Effector memory CD8-positive, alpha-beta T cell (primary cell): ENCODE data around the gene TTC1.

Experiments
- ATAC-seq: fragments of 150-1000 bp; cut with Tn5 transposase; replicated peaks from 2 replicates; pipeline ENCODE4 v1.10.0; 2021; ENCODE audit warnings: mild to moderate bottlenecking, moderate library complexity
- DNase-seq, 3 experiments: peaks; one replicate each; pipeline ENCODE4 v3.0.0; 2021
- H3K27ac Mint-ChIP-seq, 2 donors: one replicate each; pipeline ENCODE4 v1.8.0; 2022; ENCODE audit warnings: mild to moderate bottlenecking in 2 of 2, mixed read lengths in 2 of 2, moderate library complexity in 2 of 2
- H3K27me3 Mint-ChIP-seq, 2 donors: one replicate each; pipeline ENCODE4 v1.8.0; 2022; ENCODE audit warnings: mixed read lengths in 2 of 2
- H3K36me3 Mint-ChIP-seq: one replicate; pipeline ENCODE4 v1.8.0; 2022; ENCODE audit warnings: mild to moderate bottlenecking, moderate library complexity, mixed read lengths; ENCODE audit not compliant: insufficient read depth
- H3K4me1 Mint-ChIP-seq, 2 donors: one replicate each; pipeline ENCODE4 v1.8.0; 2022; ENCODE audit warnings: low read depth in 2 of 2, mixed read lengths in 2 of 2
- H3K4me3 Mint-ChIP-seq, 2 donors: one replicate each; pipeline ENCODE4 v1.8.0; 2022; ENCODE audit warnings: mild to moderate bottlenecking in 2 of 2, mixed read lengths in 2 of 2, moderate library complexity in 2 of 2
- H3K9me3 Mint-ChIP-seq, 2 donors: one replicate each; pipeline ENCODE4 v1.8.0; 2022; ENCODE audit warnings: mixed read lengths in 2 of 2

Gene TTC1

GRCh38 chr5:160039810-160040470 lies 31.0 kb downstream of the TTC1 start:
- Mint-ChIP-seq H3K9me3 (no peaks in the 10 kb centered on the region), H3K4me1 (peaks cover 0 to 3% of the 10 kb centered on the region in 2 donors), H3K4me3 (no peak overlapping the region), H3K27ac (no peak overlapping the region), H3K27me3 (no peaks in the 10 kb centered on the region), H3K36me3 (peaks cover 56% of the 10 kb centered on the region)
- ATAC-seq, result no peak
- no peak for DNase-seq

GRCh38 chr5:160040471-160040835 lies 31.5 kb downstream of the TTC1 start:
- Mint-ChIP-seq H3K4me3 (no peak overlapping the region), H3K27ac (no peak overlapping the region), H3K9me3 (no peaks in the 10 kb centered on the region), H3K4me1 (peaks cover 0 to 3% of the 10 kb centered on the region in 2 donors), H3K27me3 (no peaks in the 10 kb centered on the region), H3K36me3 (peaks cover 52% of the 10 kb centered on the region)
- ATAC-seq (no peak), DNase-seq (no peak)

GRCh38 chr5:160042671-160043070 lies 33.7 kb downstream of the TTC1 start:
- no peak overlapping the region for H3K27ac Mint-ChIP-seq
- ATAC-seq (no peak), DNase-seq (no peak)
- H3K4me3 Mint-ChIP-seq, result no peak overlapping the region
- H3K36me3 Mint-ChIP-seq, result peaks cover 38% of the 10 kb centered on the region
- H3K9me3 Mint-ChIP-seq, result no peaks in the 10 kb centered on the region
- H3K4me1 Mint-ChIP-seq, result peaks cover 2 to 7% of the 10 kb centered on the region in 2 donors
- H3K27me3 Mint-ChIP-seq, result no peaks in the 10 kb centered on the region

GRCh38 chr5:160044391-160044804 lies 35.5 kb downstream of the TTC1 start:
- H3K9me3 Mint-ChIP-seq, result no peaks in the 10 kb centered on the region
- ATAC-seq, result no peak
- H3K27me3 Mint-ChIP-seq, result no peaks in the 10 kb centered on the region
- no peak overlapping the region for H3K27ac Mint-ChIP-seq
- peaks cover 39% of the 10 kb centered on the region for H3K36me3 Mint-ChIP-seq
- no peak overlapping the region for H3K4me3 Mint-ChIP-seq
- no peak for DNase-seq
- H3K4me1 Mint-ChIP-seq, result peaks cover 2 to 4% of the 10 kb centered on the region in 2 donors

GRCh38 chr5:160044967-160045366 lies 36.0 kb downstream of the TTC1 start:
- Mint-ChIP-seq H3K9me3 (no peaks in the 10 kb centered on the region), H3K4me1 (peaks cover 2 to 4% of the 10 kb centered on the region in 2 donors), H3K27ac (peak overlapping the region in 1 of 2 donors; percentile 38), H3K27me3 (no peaks in the 10 kb centered on the region), H3K4me3 (no peak overlapping the region), H3K36me3 (peaks cover 45% of the 10 kb centered on the region)
- DNase-seq (no peak), ATAC-seq (no peak)

DNA sequence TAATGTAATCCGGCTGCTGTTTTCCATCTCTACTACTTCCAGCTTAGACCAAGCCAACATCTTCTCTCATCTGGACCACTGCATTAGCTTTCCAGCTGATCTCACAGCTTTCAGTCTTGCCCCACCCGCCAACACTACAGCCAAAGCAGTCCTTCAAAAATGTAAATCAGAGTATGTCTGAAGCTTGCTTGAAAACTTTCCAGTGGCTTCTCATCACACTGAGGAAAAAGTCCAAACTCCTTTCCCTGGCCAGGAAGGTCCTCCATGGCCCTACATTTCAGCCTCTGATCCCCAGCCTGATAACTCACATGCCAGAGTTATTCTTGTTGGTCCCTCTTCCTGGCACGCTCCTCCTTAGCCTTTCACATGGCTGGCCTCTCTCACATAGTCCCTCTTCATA lies 38.5 kb downstream of the TTC1 start:
- Mint-ChIP-seq H3K27me3 (no peaks in the 10 kb centered on the region), H3K4me3 (no peak overlapping the region), H3K4me1 (peaks cover 2 to 4% of the 10 kb centered on the region in 2 donors), H3K27ac (peak overlapping the region in 1 of 2 donors; percentile 72), H3K36me3 (peaks cover 64% of the 10 kb centered on the region), H3K9me3 (no peaks in the 10 kb centered on the region)
- ATAC-seq, result no peak
- no peak for DNase-seq

GRCh38 chr5:160048131-160048530 lies 39.2 kb downstream of the TTC1 start:
- ATAC-seq (no peak), DNase-seq (no peak)
- Mint-ChIP-seq H3K36me3 (peaks cover 71% of the 10 kb centered on the region), H3K4me1 (peaks cover 2 to 4% of the 10 kb centered on the region in 2 donors), H3K27me3 (no peaks in the 10 kb centered on the region), H3K4me3 (no peak overlapping the region), H3K27ac (no peak overlapping the region), H3K9me3 (no peaks in the 10 kb centered on the region)

DNA sequence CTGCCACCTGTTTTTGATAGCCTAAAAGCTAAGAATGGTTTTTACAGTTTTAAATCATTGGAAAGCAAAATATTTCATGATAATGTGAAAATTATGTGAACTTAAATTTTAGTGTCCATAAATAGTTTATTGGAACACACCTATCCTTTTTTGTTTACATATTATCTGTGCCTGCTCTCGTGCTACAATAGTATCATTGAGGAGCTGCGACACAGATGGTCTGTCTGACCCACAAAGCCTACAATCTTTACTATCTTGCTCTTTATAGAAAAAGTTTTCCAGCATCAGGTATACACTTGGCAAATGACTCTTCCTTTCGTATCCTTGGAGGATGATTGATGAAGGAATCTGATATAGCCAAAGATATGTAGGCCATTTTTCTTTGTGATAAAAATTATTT lies 40.2 kb downstream of the TTC1 start:
- H3K9me3 Mint-ChIP-seq, result no peaks in the 10 kb centered on the region
- peaks cover 2 to 4% of the 10 kb centered on the region in 2 donors for H3K4me1 Mint-ChIP-seq
- peak overlapping the region; percentile 46 to 68 for H3K27ac Mint-ChIP-seq
- no peaks in the 10 kb centered on the region for H3K27me3 Mint-ChIP-seq
- no peak overlapping the region for H3K4me3 Mint-ChIP-seq
- ATAC-seq, result no peak
- DNase-seq, result no peak
- H3K36me3 Mint-ChIP-seq, result peaks cover 75% of the 10 kb centered on the region

DNA sequence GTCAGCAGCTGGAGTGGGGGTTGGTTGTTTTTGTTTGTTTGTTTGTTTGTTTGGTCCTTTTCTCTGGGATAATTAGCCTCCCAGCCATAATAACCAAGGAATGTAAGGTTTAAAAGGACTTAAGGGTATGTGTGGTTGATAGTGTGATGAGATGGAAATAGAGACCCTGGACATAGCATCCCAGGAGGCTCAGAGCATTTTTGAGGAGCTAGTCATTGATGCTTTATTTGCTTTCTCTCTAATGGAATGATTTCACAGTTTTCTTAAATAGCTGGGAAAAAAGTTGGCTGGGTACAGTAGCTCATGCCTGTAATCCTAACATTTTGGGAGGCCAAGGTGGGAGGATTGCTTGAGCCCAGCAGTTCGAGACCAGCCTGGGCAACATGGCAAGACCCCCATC lies 45.1 kb downstream of the TTC1 start:
- Mint-ChIP-seq H3K27ac (peak overlapping the region in 1 of 2 donors; percentile 62), H3K9me3 (no peaks in the 10 kb centered on the region), H3K27me3 (no peaks in the 10 kb centered on the region), H3K36me3 (peaks cover 66% of the 10 kb centered on the region), H3K4me3 (no peak overlapping the region), H3K4me1 (no peaks in the 10 kb centered on the region)
- ATAC-seq (no peak), DNase-seq (no peak)

DNA sequence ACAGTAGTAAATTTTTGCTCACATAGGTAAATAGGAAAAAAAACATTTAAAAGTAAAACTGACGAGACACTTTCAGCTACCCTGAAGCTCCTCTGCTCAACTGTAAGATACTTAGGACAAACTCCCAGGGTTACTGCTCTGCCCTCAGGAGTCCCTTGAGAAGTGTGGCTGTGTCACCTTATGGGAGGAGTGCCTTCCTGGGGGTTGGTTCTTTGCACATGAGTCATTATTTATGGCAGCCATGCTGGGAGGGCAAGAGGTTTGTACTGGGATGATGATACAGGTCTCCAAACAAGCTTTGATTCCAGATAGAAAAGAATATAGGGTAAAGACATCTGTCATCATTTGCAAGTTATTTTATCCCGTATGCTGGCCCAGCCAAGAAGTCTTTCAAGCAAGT lies 45.9 kb downstream of the TTC1 start:
- Mint-ChIP-seq H3K4me1 (no peaks in the 10 kb centered on the region), H3K27ac (peak overlapping the region in 1 of 2 donors; percentile 62), H3K9me3 (no peaks in the 10 kb centered on the region), H3K4me3 (no peak overlapping the region), H3K27me3 (no peaks in the 10 kb centered on the region), H3K36me3 (peaks cover 58% of the 10 kb centered on the region)
- no peak for DNase-seq
- ATAC-seq, result no peak

- DNase-seq (no peak), ATAC-seq (no peak)
- H3K27me3 Mint-ChIP-seq, result no peaks in the 10 kb centered on the region
- no peak overlapping the region for H3K4me3 Mint-ChIP-seq
- peak overlapping the region in 1 of 2 donors; percentile 68 for H3K27ac Mint-ChIP-seq
- H3K9me3 Mint-ChIP-seq, result no peaks in the 10 kb centered on the region
- H3K4me1 Mint-ChIP-seq, result peaks cover 0 to 1% of the 10 kb centered on the region in 2 donors
- peaks cover 40% of the 10 kb centered on the region for H3K36me3 Mint-ChIP-seq
Measured at GRCh38 chr5:160057256-160057655, 48.3 kb downstream of the TTC1 start.

GRCh38 chr5:160060001-160060400 lies 51.1 kb downstream of the TTC1 start:
- peaks cover 18% of the 10 kb centered on the region for H3K36me3 Mint-ChIP-seq
- H3K27ac Mint-ChIP-seq, result no peak overlapping the region
- H3K9me3 Mint-ChIP-seq, result no peaks in the 10 kb centered on the region
- no peak for DNase-seq
- H3K27me3 Mint-ChIP-seq, result no peaks in the 10 kb centered on the region
- H3K4me3 Mint-ChIP-seq, result no peak overlapping the region
- ATAC-seq, result no peak
- peaks cover 0 to 1% of the 10 kb centered on the region in 2 donors for H3K4me1 Mint-ChIP-seq

- Mint-ChIP-seq H3K9me3 (no peaks in the 10 kb centered on the region), H3K27ac (peak overlapping the region in 1 of 2 donors; percentile 67), H3K4me3 (no peak overlapping the region), H3K4me1 (peaks cover 0 to 1% of the 10 kb centered on the region in 2 donors), H3K36me3 (peaks cover 32% of the 10 kb centered on the region), H3K27me3 (no peaks in the 10 kb centered on the region)
- DNase-seq, result no peak
- no peak for ATAC-seq
Measured at GRCh38 chr5:160061770-160062169, 52.8 kb downstream of the TTC1 start.

DNA sequence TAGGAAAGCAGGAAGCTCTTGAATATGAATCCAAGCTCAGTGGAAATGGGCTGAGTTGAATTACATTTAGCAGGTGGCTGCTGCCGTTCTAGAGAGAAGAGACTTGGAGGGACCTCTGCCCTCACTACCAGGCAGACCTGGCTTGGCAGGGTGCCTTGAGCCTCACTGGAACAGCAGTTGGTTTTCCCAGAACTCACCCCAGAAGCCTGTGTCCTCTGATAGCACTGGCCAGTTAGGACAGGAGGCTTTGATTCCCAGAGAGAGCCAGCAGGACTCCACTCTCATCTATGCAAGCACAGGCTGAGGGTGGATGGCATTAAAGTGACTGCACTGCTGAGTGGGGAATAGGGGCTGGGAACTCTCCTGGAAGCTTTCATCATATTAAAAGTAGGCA lies 55.5 kb downstream of the TTC1 start:
- peaks cover 36% of the 10 kb centered on the region for H3K36me3 Mint-ChIP-seq

More for the DNA sequence above, 55.5 kb downstream of the TTC1 start:
- ATAC-seq, result no peak
- Mint-ChIP-seq H3K4me1 (peaks cover 0 to 1% of the 10 kb centered on the region in 2 donors), H3K27me3 (no peaks in the 10 kb centered on the region), H3K9me3 (no peaks in the 10 kb centered on the region), H3K4me3 (no peak overlapping the region), H3K27ac (peak overlapping the region in 1 of 2 donors; percentile 31)
- no peak for DNase-seq
